ENCODE data around the gene STON1.

STON1 gene

GRCh38 chr2:48578313-48578712 is 48.4 kb downstream of the STON1 start:
- Histone ChIP-seq H3K9ac (ENCODE audit: low read length) (no peak overlapping the region), H4K20me1 (ENCODE audit: insufficient read depth, low read length) (no peaks in the 10 kb centered on the region), H3K79me2 (ENCODE audit: insufficient read depth, low read length) (no peaks in the 10 kb centered on the region), H3K36me3 (ENCODE audit: insufficient read depth, low read length) (no peaks in the 10 kb centered on the region), H3K9me3 (ENCODE audit: low read length) (no peaks in the 10 kb centered on the region), H3F3A (ENCODE audit: insufficient read depth, low read length) (no peaks in the 10 kb centered on the region), H3K9me2 (ENCODE audit: low read depth, low read length) (no peaks in the 10 kb centered on the region), H3K4me1 (ENCODE audit: insufficient read depth, low read length, severe bottlenecking) (no peaks in the 10 kb centered on the region), H3K27ac (ENCODE audit: low read depth, low read length, poor library complexity, severe bottlenecking) (no peak overlapping the region), H3K27me3 (ENCODE audit: insufficient read depth, low read length) (no peaks in the 10 kb centered on the region), H2AFZ (ENCODE audit: low read length) (no peak overlapping the region), H3K4me2 (ENCODE audit: low read length) (no peak overlapping the region), H3K4me3 (ENCODE audit: low read depth, low read length, poor library complexity, severe bottlenecking) (no peak overlapping the region)
- TF ChIP-seq, protein P1, sequence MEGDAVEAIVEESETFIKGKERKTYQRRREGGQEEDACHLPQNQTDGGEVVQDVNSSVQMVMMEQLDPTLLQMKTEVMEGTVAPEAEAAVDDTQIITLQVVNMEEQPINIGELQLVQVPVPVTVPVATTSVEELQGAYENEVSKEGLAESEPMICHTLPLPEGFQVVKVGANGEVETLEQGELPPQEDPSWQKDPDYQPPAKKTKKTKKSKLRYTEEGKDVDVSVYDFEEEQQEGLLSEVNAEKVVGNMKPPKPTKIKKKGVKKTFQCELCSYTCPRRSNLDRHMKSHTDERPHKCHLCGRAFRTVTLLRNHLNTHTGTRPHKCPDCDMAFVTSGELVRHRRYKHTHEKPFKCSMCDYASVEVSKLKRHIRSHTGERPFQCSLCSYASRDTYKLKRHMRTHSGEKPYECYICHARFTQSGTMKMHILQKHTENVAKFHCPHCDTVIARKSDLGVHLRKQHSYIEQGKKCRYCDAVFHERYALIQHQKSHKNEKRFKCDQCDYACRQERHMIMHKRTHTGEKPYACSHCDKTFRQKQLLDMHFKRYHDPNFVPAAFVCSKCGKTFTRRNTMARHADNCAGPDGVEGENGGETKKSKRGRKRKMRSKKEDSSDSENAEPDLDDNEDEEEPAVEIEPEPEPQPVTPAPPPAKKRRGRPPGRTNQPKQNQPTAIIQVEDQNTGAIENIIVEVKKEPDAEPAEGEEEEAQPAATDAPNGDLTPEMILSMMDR (IDR thresholded peaks at IDR 0.05; ENCODE audit: low read length): no peak
- TF ChIP-seq EZH2 (IDR thresholded peaks at IDR 0.05; ENCODE audit: borderline replicate concordance, low read length): no peak

- TF ChIP-seq, protein P1 (IDR thresholded peaks at IDR 0.05; ENCODE audit: low read length): no peak
- no peak for TF ChIP-seq EZH2 (IDR thresholded peaks at IDR 0.05; ENCODE audit: borderline replicate concordance, low read length)
- Histone ChIP-seq H3K27me3 (ENCODE audit: insufficient read depth, low read length) (no peaks in the 10 kb centered on the region), H3K27ac (ENCODE audit: low read depth, low read length, poor library complexity, severe bottlenecking) (no peak overlapping the region), H3K79me2 (ENCODE audit: insufficient read depth, low read length) (no peaks in the 10 kb centered on the region), H3F3A (ENCODE audit: insufficient read depth, low read length) (no peaks in the 10 kb centered on the region), H3K4me2 (ENCODE audit: low read length) (no peak overlapping the region), H3K4me1 (ENCODE audit: insufficient read depth, low read length, severe bottlenecking) (no peaks in the 10 kb centered on the region), H3K9me2 (ENCODE audit: low read depth, low read length) (no peaks in the 10 kb centered on the region), H3K9me3 (ENCODE audit: low read length) (no peaks in the 10 kb centered on the region), H3K36me3 (ENCODE audit: insufficient read depth, low read length) (no peaks in the 10 kb centered on the region), H3K9ac (ENCODE audit: low read length) (no peak overlapping the region), H3K4me3 (ENCODE audit: low read depth, low read length, poor library complexity, severe bottlenecking) (no peak overlapping the region), H4K20me1 (ENCODE audit: insufficient read depth, low read length) (no peaks in the 10 kb centered on the region), H2AFZ (ENCODE audit: low read length) (no peak overlapping the region)
Measured at GRCh38 chr2:48583961-48584360, 54.0 kb downstream of the STON1 start.

- Histone ChIP-seq H3K27me3 (ENCODE audit: insufficient read depth, low read length) (no peaks in the 10 kb centered on the region), H3K9ac (ENCODE audit: low read length) (no peak overlapping the region), H3K4me3 (ENCODE audit: low read depth, low read length, poor library complexity, severe bottlenecking) (no peak overlapping the region), H3K27ac (ENCODE audit: low read depth, low read length, poor library complexity, severe bottlenecking) (no peak overlapping the region), H3F3A (ENCODE audit: insufficient read depth, low read length) (no peaks in the 10 kb centered on the region), H2AFZ (ENCODE audit: low read length) (no peak overlapping the region), H3K36me3 (ENCODE audit: insufficient read depth, low read length) (no peaks in the 10 kb centered on the region), H3K4me1 (ENCODE audit: insufficient read depth, low read length, severe bottlenecking) (no peaks in the 10 kb centered on the region), H3K4me2 (ENCODE audit: low read length) (no peak overlapping the region), H3K9me3 (ENCODE audit: low read length) (no peaks in the 10 kb centered on the region), H4K20me1 (ENCODE audit: insufficient read depth, low read length) (no peaks in the 10 kb centered on the region), H3K9me2 (ENCODE audit: low read depth, low read length) (no peaks in the 10 kb centered on the region), H3K79me2 (ENCODE audit: insufficient read depth, low read length) (no peaks in the 10 kb centered on the region)
- TF ChIP-seq EZH2 (IDR thresholded peaks at IDR 0.05; ENCODE audit: borderline replicate concordance, low read length): no peak
- TF ChIP-seq, protein P1 (IDR thresholded peaks at IDR 0.05; ENCODE audit: low read length): no peak
Measured at GRCh38 chr2:48584551-48584950, 54.6 kb downstream of the STON1 start.
